DND-41 (cell line): Measurements from ENCODE around the gene FANCE.

Source experiments
- ATAC-seq: fragments of 200-7000 bp; cut with Tn5 transposase; 3 replicates; pipeline ENCODE4 v1.9.1; 2021; ENCODE audit warnings: low read depth; ENCODE audit not compliant: insufficient read depth
- DNase-seq: peaks from one replicate; pipeline ENCODE4 v3.0.0-alpha.2; 2020
- H2AFZ ChIP-seq: 2 replicates; pipeline ENCODE4 v1.6.0; 2012; ENCODE audit warnings: low read depth, low read length
- H3K27ac ChIP-seq: 2 replicates; pipeline ENCODE4 v1.5.1; 2012; ENCODE audit warnings: low read length, inconsistent platforms
- H3K27me3 ChIP-seq: fragments of 200-600 bp; sonication (generic); 2 replicates; pipeline ENCODE4 v1.6.0; 2012; ENCODE audit warnings: low read length, mild to moderate bottlenecking, inconsistent platforms; ENCODE audit not compliant: insufficient read depth, poor library complexity
- H3K36me3 ChIP-seq: 2 replicates; pipeline ENCODE4 v1.5.1; 2012; ENCODE audit warnings: low read length, inconsistent platforms; ENCODE audit not compliant: insufficient read depth
- H3K4me1 ChIP-seq: 2 replicates; pipeline ENCODE4 v1.5.1; 2012; ENCODE audit warnings: mild to moderate bottlenecking, low read length; ENCODE audit not compliant: insufficient read depth
- H3K4me2 ChIP-seq: 2 replicates; pipeline ENCODE4 v1.6.0; 2012; ENCODE audit warnings: mild to moderate bottlenecking, moderate library complexity, low read length, inconsistent platforms; ENCODE audit not compliant: insufficient read depth
- H3K4me3 ChIP-seq, 2 experiments: fragments of 200-600 bp in 1 of 2; shearing (Covaris generic) in 1 of 2; 2 replicates each; pipeline ENCODE4 v1.5.1; 2012 to 2016; ENCODE audit warnings: inconsistent platforms in 2 of 2, low read length in 2 of 2, mild to moderate bottlenecking in 2 of 2, low read depth in 1 of 2, moderate library complexity in 1 of 2
- H3K79me2 ChIP-seq: 2 replicates; pipeline ENCODE4 v1.6.0; 2012; ENCODE audit warnings: low read length, inconsistent platforms; ENCODE audit not compliant: insufficient read depth
- H3K9ac ChIP-seq: 2 replicates; pipeline ENCODE4 v1.6.0; 2012; ENCODE audit warnings: low read depth, mild to moderate bottlenecking, inconsistent platforms, low read length, moderate library complexity
- H3K9me3 ChIP-seq: 2 replicates; pipeline ENCODE4 v1.5.1; 2012; ENCODE audit warnings: low read length, moderate library complexity, mild to moderate bottlenecking, inconsistent platforms; ENCODE audit not compliant: insufficient read depth, severe bottlenecking
- H4K20me1 ChIP-seq: 2 replicates; pipeline ENCODE4 v1.6.0; 2012; ENCODE audit warnings: low read length; ENCODE audit not compliant: insufficient read depth
- CTCF ChIP-seq: IDR thresholded peaks from 2 replicates; pipeline ENCODE4 v1.5.1; 2012; ENCODE audit warnings: borderline replicate concordance, low read length, moderate library complexity, mild to moderate bottlenecking; ENCODE audit not compliant: poor library complexity, severe bottlenecking; ENCODE audit errors: extremely low read depth
- EZH2 ChIP-seq: IDR thresholded peaks from 3 replicates; pipeline ENCODE4 v1.6.1; 2012; ENCODE audit warnings: borderline replicate concordance, low read depth, mild to moderate bottlenecking, moderate library complexity, low read length, inconsistent platforms; ENCODE audit not compliant: severe bottlenecking

FANCE gene

GRCh38 chr6:35452183-35453090, at the start of gene FANCE:
Gene FANCE (plus strand): TSS chr6:35452338. CDS start chr6:35452546, 208 bp downstream.
- TF ChIP-seq CTCF (no peak), EZH2 (no peak)
- no peaks in the 10 kb centered on the region for H3K9me3 ChIP-seq
- peaks cover 24% of the 10 kb centered on the region for H3K4me1 ChIP-seq
- ATAC-seq: peak; percentile 82
- H3K4me3 ChIP-seq: peak within 1 kb of the TSS; percentile 43 to 59; a peak in 3 of 4 replicates
- peak within 1 kb of the TSS; percentile 77 for H2AFZ ChIP-seq
- no peaks in the 10 kb centered on the region for H3K27me3 ChIP-seq
- H3K27ac ChIP-seq: peak within 1 kb of the TSS; percentile 63
- H3K36me3 ChIP-seq: peaks cover 16% of the 10 kb centered on the region
- peak within 1 kb of the TSS; percentile 80 for H3K4me2 ChIP-seq
- peaks cover 8% of the 10 kb centered on the region; the same call in 1 of the 2 replicates for H4K20me1 ChIP-seq
- peak; percentile 88 for DNase-seq
- H3K79me2 ChIP-seq: no peaks in the 10 kb centered on the region
- H3K9ac ChIP-seq: peak within 1 kb of the TSS; percentile 58

- ATAC-seq: no peak
- Histone ChIP-seq H3K4me3 (no peak overlapping the region), H3K27me3 (no peaks in the 10 kb centered on the region), H3K27ac (no peak overlapping the region), H3K4me1 (no peaks in the 10 kb centered on the region), H3K9ac (no peak overlapping the region), H3K36me3 (no peaks in the 10 kb centered on the region), H3K4me2 (no peak overlapping the region), H3K79me2 (no peaks in the 10 kb centered on the region), H4K20me1 (peaks cover 28% of the 10 kb centered on the region; the same call in 1 of the 2 replicates), H2AFZ (no peak overlapping the region), H3K9me3 (no peaks in the 10 kb centered on the region)
- no peak for DNase-seq
- no peak for TF ChIP-seq CTCF
- TF ChIP-seq EZH2: no peak
Measured at GRCh38 chr6:35402856-35403191, 49.3 kb upstream of the FANCE start.

- H4K20me1 ChIP-seq: peaks cover 28% of the 10 kb centered on the region; the same call in 1 of the 2 replicates
- no peak overlapping the region for H3K27ac ChIP-seq
- H3K9me3 ChIP-seq: no peaks in the 10 kb centered on the region
- H3K36me3 ChIP-seq: no peaks in the 10 kb centered on the region
- no peak overlapping the region for H2AFZ ChIP-seq
- H3K4me3 ChIP-seq: no peak overlapping the region
- no peaks in the 10 kb centered on the region for H3K4me1 ChIP-seq
- no peaks in the 10 kb centered on the region for H3K79me2 ChIP-seq
- no peak overlapping the region for H3K9ac ChIP-seq
- ATAC-seq (no peak), DNase-seq (no peak)
- no peak for TF ChIP-seq CTCF
- TF ChIP-seq EZH2: no peak
- no peaks in the 10 kb centered on the region for H3K27me3 ChIP-seq
- H3K4me2 ChIP-seq: no peak overlapping the region
Measured at GRCh38 chr6:35403544-35404442, 48.3 kb upstream of the FANCE start.
